Sigmoid colon (tissue), 7 donors: Measurements from ENCODE around the gene RPL36AL. TPM values are rescaled to one million over a fixed set of nuclear protein-coding genes. Genes with fewer than 3 reads are reported as not detected.
"Not testable (repeated sequence)": the region's sequence is repeated elsewhere in the genome, so short reads cannot be mapped to it uniquely, and the experiment has no call there.

Experiments
- DNase-seq: peaks from one replicate; pipeline ENCODE4 v3.0.0-alpha.2; 2019
- H3K27ac ChIP-seq, 4 donors: fragments of 200-600 bp; sonication (generic); one replicate each; pipeline ENCODE4 v1.5.1; 2016 to 2019; ENCODE audit warnings: mild to moderate bottlenecking in 1 of 4
- H3K27me3 ChIP-seq, 3 donors: fragments of 200-600 bp; sonication (generic); one replicate each; pipeline ENCODE4 v1.5.1; 2019; ENCODE audit warnings: mild to moderate bottlenecking in 1 of 3
- H3K36me3 ChIP-seq, 4 donors: fragments of 200-600 bp; sonication (generic); one replicate each; pipeline ENCODE4 v1.5.1; 2016 to 2019
- H3K4me1 ChIP-seq, 4 donors: fragments of 200-600 bp; sonication (generic); one replicate each; pipeline ENCODE4 v1.5.1; 2017 to 2019
- H3K4me3 ChIP-seq, 4 donors: fragments of 200-600 bp; sonication (generic); one replicate each; pipeline ENCODE4 v1.5.1; 2017 to 2019; ENCODE audit warnings: mild to moderate bottlenecking in 2 of 4, moderate library complexity in 1 of 4
- H3K9me3 ChIP-seq, 4 donors: fragments of 200-600 bp in 3 of 4; sonication (generic) in 3 of 4; one replicate each; pipeline versions ENCODE4 v1.5.1 to v1.6.1; 2013 to 2019
- CTCF ChIP-seq, 4 experiments: fragments of 450-650 bp in 3 of 4; fragments of 200-600 bp in 1 of 4; IDR thresholded peaks; one replicate each; pipeline ENCODE4 v1.5.1; 2016 to 2019; ENCODE audit warnings: antibody characterized with exemption in 4 of 4, mild to moderate bottlenecking in 3 of 4, moderate library complexity in 2 of 4
- EP300 ChIP-seq, 4 donors: sonication (generic); formaldehyde crosslinking; IDR thresholded peaks; one replicate each; pipeline ENCODE4 v1.6.1; 2017; ENCODE audit warnings: antibody characterized with exemption in 4 of 4
- POLR2A ChIP-seq, 2 donors: fragments of 450-650 bp; IDR thresholded peaks; one replicate each; pipeline ENCODE4 v1.6.1; 2016; ENCODE audit warnings: antibody characterized with exemption in 2 of 2, mild to moderate bottlenecking in 2 of 2, moderate library complexity in 2 of 2
- POLR2AphosphoS5 ChIP-seq, 4 donors: sonication (generic); formaldehyde crosslinking; IDR thresholded peaks; one replicate each; pipeline ENCODE4 v1.6.1; 2017; ENCODE audit warnings: antibody characterized with exemption in 4 of 4
- WGBS, 2 donors: extraction: QIAGEN DNeasy Blood & Tissue Kit; methylation state at CpG; one replicate each; pipeline ENCODE4 v1.1.7; 2013; 5-methylcytosine and 5-hydroxymethylcytosine counted together
- intact Hi-C: fragments of 100-400 bp; cut with DNase I; formaldehyde crosslinking; loops from one replicate; pipeline ENCODE4 v1.15.1; 2023
- polyA plus RNA-seq, 3 donors: library from polyadenylated mRNA; stranded (reverse); fragments of 200-250 nt; gene quantifications; one replicate each; pipeline ENCODE4 v1.2.3, GENCODE V29; 2013
- total RNA-seq, 4 donors: library from RNA; depleted of rRNA; stranded (reverse); fragments of >200 nt; gene quantifications; one replicate each; pipeline ENCODE4 v1.1.0, GENCODE V29; 2016
- donor health status: healthy with polysubstance abuse.
- donor health status: Bipolar disorder and iron deficiency.
- donor health status: healthy.

The RPL36AL gene
- total and polyA plus RNA-seq, 7 donors = 183 to 799 (median 446) TPM

DNA sequence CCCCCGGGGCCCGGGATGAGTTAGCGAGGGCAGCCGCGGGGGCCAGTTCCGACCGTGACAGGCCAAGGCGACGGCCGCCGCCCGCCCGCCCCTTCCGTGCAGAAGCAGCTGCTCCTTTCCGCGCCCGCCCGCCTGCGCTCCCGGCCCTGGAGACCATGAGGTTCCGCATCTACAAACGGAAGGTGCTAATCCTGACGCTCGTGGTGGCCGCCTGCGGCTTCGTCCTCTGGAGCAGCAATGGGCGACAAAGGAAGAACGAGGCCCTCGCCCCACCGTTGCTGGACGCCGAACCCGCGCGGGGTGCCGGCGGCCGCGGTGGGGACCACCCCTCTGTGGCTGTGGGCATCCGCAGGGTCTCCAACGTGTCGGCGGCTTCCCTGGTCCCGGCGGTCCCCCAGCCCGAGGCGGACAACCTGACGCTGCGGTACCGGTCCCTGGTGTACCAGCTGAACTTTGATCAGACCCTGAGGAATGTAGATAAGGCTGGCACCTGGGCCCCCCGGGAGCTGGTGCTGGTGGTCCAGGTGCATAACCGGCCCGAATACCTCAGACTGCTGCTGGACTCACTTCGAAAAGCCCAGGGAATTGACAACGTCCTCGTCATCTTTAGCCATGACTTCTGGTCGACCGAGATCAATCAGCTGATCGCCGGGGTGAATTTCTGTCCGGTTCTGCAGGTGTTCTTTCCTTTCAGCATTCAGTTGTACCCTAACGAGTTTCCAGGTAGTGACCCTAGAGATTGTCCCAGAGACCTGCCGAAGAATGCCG lies 872 bp upstream of the RPL36AL start:
- Histone ChIP-seq H3K4me1 (peaks cover 0 to 44% (median 35%) of the 10 kb centered on the region in 4 donors), H3K27me3 (no peaks in the 10 kb centered on the region), H3K9me3 (no peaks in the 10 kb centered on the region), H3K27ac (peak overlapping the region; percentile 90 to 97 (median 92)), H3K36me3 (peaks cover 0 to 22% (median 3%) of the 10 kb centered on the region in 4 donors), H3K4me3 (peak overlapping the region; percentile 73 to 95 (median 82))
- peak; percentile 86 for DNase-seq
- 1 to 3% methylated on average over 65 of the region's 65 CpGs for WGBS, 2 donors
- TF ChIP-seq POLR2A (IDR thresholded peaks at IDR 0.05) (no peak), CTCF (IDR thresholded peaks at IDR 0.05) (no peak), POLR2AphosphoS5 (IDR thresholded peaks at IDR 0.05) (no peak), EP300 (IDR thresholded peaks at IDR 0.05) (no peak)
- intact Hi-C loops = loop anchor here (2.0 to 5.0 kb wide), 2 partner anchors 14 to 34 kb away; partner anchors contain the start of genes DNAAF2 and RPS29

GRCh38 chr14:49619730-49620129 lies 696 bp downstream of the RPL36AL start:
- Histone ChIP-seq H3K4me1 (peaks cover 0 to 44% (median 35%) of the 10 kb centered on the region in 4 donors), H3K36me3 (peaks cover 0 to 14% (median 3%) of the 10 kb centered on the region in 4 donors), H3K27ac (peak overlapping the region; percentile 90 to 97 (median 92)), H3K27me3 (no peaks in the 10 kb centered on the region), H3K9me3 (no peaks in the 10 kb centered on the region), H3K4me3 (peak overlapping the region; percentile 73 to 95 (median 82))
- WGBS, 2 donors = 1 to 2% methylated on average over 11 of the region's 11 CpGs
- DNase-seq = no peak
- TF ChIP-seq POLR2A (IDR thresholded peaks at IDR 0.05) = no peak
- intact Hi-C loops = loop anchor here (1.0 to 5.0 kb wide), 3 partner anchors 15 to 32 kb away; partner anchors contain the start of genes DNAAF2, LRR1 and RPS29

GRCh38 chr14:49619273-49619672 lies 1.2 kb downstream of the RPL36AL start:
- not testable (repeated sequence) for DNase-seq
- WGBS, 2 donors = 43 to 68% methylated on average over 19 of the region's 19 CpGs

GRCh38 chr14:49617852-49618519 lies 2.4 kb downstream of the RPL36AL start:
- peaks cover 0 to 31% (median 26%) of the 10 kb centered on the region in 4 donors for H3K4me1 ChIP-seq
- intact Hi-C loops = no loop called here
- DNase-seq = no peak
- H3K27ac ChIP-seq = no peak overlapping the region
- no peaks in the 10 kb centered on the region for H3K27me3 ChIP-seq
- 85 to 87% methylated on average over 6 of the region's 6 CpGs for WGBS, 2 donors
- H3K9me3 ChIP-seq = no peaks in the 10 kb centered on the region
- H3K4me3 ChIP-seq = no peak overlapping the region
- H3K36me3 ChIP-seq = peaks cover 0 to 14% (median 3%) of the 10 kb centered on the region in 4 donors
- TF ChIP-seq EP300 (IDR thresholded peaks at IDR 0.05) = no peak
- TF ChIP-seq POLR2A (IDR thresholded peaks at IDR 0.05) = no peak
- TF ChIP-seq POLR2AphosphoS5 (IDR thresholded peaks at IDR 0.05) = no peak
- TF ChIP-seq CTCF (IDR thresholded peaks at IDR 0.05) = no peak

More at GRCh38 chr14:49619273-49619672, 1.2 kb downstream of the RPL36AL start:
- peak overlapping the region; percentile 90 to 97 (median 92) for H3K27ac ChIP-seq
- H3K27me3 ChIP-seq, H3K9me3 ChIP-seq, intact Hi-C loops: not testable (repeated sequence)
- peak overlapping the region; percentile 73 to 95 (median 82) for H3K4me3 ChIP-seq
- H3K4me1 ChIP-seq = peaks cover 0 to 44% (median 35%) of the 10 kb centered on the region in 4 donors
- H3K36me3 ChIP-seq = peaks cover 0 to 14% (median 3%) of the 10 kb centered on the region in 4 donors

DNA sequence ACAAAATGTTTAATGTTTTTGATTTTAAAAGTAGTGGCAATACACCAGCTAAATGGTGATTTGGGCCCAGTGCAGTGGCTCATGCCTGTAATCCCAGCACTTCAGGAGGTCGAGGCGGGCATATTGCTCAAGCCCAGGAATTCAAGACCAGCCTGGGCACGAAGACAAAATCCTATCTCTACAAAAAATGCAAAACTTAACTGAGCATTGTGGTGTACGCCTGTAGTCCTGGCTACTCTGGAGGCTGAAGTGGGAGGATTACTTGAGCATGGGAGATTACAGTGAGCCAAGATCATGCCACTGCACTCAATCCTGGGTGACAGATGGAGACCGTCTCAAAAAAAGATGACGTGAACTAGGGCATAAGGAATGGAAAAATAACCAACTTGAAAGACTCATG lies 4.7 kb downstream of the RPL36AL start:
- peaks cover 0 to 14% (median 3%) of the 10 kb centered on the region in 4 donors for H3K36me3 ChIP-seq
- WGBS, 2 donors = 94 to 97% methylated on average over 6 of the region's 6 CpGs
- no peak for DNase-seq
- no peak overlapping the region for H3K27ac ChIP-seq
- intact Hi-C loops = no loop called here
- H3K4me3 ChIP-seq = no peak overlapping the region
- TF ChIP-seq POLR2AphosphoS5 (IDR thresholded peaks at IDR 0.05) (no peak), EP300 (IDR thresholded peaks at IDR 0.05) (no peak), CTCF (IDR thresholded peaks at IDR 0.05) (no peak), POLR2A (IDR thresholded peaks at IDR 0.05) (no peak)
- no peaks in the 10 kb centered on the region for H3K27me3 ChIP-seq
- H3K9me3 ChIP-seq = no peaks in the 10 kb centered on the region
- peaks cover 0 to 14% (median 7%) of the 10 kb centered on the region in 4 donors for H3K4me1 ChIP-seq
